NCI-H146 treated with DMSO at 0.1 percent for 48 hours (cell line): ENCODE results near the gene FCHO2.

Experiments used
- DNase-seq: peaks from one replicate; lab custom pipeline; 2025; ENCODE audit not compliant: unreplicated experiment; lab: John Stamatoyannopoulos, UW

The FCHO2 gene

DNA sequence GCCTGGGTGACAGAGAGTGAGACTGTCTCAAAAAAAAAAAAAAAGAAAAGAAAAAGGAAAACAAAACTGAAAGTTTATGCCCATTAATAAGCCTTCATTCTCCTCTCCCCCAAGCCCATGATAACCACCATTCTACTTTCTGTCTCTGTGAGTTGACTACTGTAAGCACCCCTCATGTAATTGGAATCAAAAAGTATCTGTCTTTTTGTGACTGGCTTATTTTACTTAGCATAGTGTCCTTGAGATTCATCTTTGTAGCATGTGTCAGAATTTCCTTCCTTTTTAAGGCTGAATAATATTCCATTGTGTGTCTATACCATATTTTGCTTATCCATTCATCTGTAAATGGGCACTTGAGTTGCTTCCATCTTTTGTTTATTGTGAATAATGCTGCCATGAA, 150.5 kb downstream of the FCHO2 start:
- DNase-seq, result no peak

DNA sequence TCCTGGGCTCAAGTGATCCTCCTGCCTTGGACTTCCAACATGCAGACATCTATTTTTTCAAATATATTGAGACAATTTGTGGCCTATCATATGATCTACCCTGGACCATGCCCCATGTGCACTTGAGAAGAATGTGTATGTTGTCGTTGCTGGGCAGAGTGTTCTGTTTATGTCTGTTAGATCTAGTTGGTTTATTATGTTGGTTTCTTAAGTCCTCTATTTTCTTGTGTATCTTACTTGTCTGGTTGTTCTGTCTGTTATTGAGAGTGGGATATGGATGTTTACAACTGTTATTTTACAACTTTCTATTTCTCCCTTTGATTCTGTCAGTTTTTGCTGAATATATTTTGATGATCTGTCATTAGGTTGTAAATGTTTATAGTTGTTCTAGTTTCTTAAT, 154.3 kb downstream of the FCHO2 start:
- DNase-seq, result no peak

DNA sequence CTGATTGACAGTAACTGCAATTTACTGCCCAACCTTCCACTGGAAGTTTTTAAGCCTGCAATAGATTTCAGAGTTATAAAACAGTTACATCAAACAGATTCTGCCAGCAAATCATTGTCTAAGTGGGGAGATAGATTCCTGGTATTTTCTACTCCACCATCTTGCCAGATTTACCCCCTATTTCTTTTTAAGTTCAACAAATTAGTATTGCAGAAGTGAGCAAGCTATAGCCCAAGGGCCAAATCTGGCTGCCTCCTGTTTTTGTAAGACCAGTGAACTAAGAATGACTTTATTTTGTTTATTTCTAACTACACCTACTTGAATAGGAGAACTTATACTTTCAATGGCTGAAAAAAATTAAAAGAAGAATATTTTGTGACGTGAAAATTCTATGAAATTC, 155.7 kb downstream of the FCHO2 start:
- no peak for DNase-seq

GRCh38 chr5:73112359-73112758, 156.5 kb downstream of the FCHO2 start:
- DNase-seq, result no peak

- no peak for DNase-seq
These were observed 158.3 kb downstream of the FCHO2 start for GRCh38 chr5:73114044-73114688.

DNA sequence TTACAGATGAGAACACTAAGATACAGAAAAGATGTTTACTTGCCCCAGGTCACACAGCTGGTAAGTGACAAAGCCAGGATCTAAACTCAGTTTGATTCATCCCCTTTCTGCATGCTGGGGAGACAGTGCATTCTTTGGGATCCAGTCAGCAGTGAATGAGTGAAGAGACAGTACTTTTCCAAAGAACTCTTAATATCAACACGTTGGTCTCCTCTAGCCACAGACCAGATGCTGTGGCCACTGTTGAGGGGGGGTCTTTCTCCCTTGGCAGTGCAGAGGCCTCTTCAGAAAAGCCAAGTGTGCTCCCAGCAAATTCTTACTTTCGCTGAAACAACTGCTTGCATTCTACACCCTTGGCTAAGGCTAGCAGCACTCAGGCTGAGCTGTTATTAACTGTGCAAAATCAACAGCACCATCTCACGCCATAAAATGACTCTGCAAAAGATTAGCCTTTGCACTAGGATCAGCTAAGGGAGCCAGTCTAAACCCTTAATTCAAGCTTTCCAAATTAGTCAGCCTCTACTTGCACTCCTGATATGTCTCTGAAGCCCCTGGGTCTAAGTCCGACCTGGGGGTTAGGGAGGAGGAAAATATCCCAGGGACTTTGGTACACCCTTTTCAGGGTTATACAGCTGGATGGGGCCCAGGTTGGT, 159.7 kb downstream of the FCHO2 start:
- no peak for DNase-seq

- DNase-seq, result no peak
These were observed 160.7 kb downstream of the FCHO2 start for GRCh38 chr5:73116506-73116905.

DNA sequence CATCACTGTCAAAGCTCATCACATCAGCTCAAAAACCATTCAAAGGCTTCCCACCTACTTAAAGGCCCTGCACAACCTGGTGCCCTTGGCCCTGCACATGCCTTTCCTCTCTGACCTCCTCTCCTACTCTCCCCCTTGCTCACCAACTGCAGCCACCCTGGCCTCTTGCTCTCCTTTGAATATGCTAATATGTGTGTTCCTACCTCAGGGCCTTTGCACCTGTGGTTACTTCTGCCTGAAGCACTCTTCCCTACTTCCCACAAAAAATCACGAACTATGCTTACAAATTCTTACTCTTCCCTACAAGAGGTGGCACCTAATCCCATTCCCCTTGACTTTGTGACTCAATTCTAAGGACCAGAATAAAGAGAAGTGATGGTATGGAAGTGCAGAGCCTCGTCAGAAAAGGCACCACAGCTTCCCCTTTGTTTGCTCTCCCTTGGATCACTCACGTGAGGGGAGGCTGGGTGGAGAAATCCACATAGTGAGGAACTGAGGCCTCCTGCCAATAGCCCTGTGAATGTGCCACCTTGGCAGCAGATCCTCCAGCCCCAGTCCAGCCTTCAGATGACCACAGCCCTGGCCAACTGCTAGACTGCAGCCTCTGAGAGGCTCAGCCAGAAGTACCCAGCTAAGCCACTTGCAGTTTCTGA, 161.4 kb downstream of the FCHO2 start:
- DNase-seq, result no peak

- peak; percentile 19 for DNase-seq
These were observed 162.6 kb downstream of the FCHO2 start for GRCh38 chr5:73118391-73118973.

- no peak for DNase-seq
These were observed 163.8 kb downstream of the FCHO2 start for GRCh38 chr5:73119451-73120157.

DNA sequence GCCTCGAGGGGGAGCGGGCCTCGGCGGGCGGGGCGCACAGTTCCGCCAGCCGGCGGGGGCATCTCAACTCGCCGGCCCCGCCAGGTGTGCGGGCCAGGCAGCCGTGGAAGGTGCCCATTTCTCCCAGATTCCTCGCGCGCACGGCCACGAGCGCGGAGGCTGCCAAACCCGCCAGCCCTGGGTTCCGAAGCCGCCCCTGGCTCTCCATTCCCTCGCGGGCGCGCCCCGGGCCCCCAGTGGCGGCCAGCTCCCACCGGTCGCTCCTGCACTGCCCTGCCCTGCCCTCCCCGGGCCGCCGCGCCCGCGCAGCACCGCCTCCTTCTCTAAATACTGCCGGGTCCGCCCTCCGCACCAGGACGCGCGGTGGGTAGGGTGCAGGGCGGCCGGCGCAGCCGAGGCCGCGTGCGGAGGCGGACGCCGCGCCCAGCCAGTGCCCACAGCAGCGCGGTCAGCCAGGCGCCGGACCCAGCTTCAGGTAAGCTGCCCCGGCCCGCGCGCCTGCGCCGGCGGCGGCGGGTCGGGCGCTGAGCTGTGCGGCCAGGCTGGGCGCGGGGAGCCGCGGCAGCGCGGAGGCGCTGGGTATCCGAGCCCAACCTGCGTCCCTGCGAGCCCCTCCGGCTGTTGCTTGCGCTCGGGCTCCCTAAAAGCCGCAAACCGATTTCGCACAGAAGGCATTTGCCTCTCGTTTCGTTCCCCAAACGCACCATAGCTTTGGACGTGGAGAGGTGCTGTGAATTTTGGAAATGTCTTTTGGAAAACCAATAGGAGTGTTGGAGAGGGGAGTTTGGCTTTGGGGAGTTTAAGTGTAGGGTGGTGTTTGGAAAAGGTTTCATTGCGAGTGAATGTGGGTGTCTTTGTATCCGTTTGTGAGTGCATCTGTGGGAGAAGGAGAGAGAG, 164.6 kb downstream of the FCHO2 start, which contains the start of gene TMEM171:
Gene TMEM171, plus strand, starts transcription at position 354 of the 897 bp plus-strand sequence. CDS start 2,799 bp downstream, outside the sequence.
- DNase-seq, result no peak

DNA sequence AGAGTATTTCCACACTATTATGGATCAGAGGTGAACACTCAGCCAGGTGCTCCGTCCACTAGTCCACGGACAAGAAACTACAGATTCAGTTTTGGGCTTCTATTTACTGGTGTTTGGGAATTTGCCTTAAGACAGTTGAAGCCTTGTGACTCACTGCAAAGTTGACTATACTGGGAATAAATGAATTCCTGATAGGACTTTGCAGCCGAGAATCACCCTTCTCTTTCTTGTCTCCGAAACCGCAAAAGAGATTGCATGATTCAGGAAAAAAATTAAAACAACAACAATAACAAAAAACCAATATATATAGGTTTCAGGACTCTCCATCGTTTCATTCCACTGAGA, 165.2 kb downstream of the FCHO2 start:
- DNase-seq, result no peak

DNA sequence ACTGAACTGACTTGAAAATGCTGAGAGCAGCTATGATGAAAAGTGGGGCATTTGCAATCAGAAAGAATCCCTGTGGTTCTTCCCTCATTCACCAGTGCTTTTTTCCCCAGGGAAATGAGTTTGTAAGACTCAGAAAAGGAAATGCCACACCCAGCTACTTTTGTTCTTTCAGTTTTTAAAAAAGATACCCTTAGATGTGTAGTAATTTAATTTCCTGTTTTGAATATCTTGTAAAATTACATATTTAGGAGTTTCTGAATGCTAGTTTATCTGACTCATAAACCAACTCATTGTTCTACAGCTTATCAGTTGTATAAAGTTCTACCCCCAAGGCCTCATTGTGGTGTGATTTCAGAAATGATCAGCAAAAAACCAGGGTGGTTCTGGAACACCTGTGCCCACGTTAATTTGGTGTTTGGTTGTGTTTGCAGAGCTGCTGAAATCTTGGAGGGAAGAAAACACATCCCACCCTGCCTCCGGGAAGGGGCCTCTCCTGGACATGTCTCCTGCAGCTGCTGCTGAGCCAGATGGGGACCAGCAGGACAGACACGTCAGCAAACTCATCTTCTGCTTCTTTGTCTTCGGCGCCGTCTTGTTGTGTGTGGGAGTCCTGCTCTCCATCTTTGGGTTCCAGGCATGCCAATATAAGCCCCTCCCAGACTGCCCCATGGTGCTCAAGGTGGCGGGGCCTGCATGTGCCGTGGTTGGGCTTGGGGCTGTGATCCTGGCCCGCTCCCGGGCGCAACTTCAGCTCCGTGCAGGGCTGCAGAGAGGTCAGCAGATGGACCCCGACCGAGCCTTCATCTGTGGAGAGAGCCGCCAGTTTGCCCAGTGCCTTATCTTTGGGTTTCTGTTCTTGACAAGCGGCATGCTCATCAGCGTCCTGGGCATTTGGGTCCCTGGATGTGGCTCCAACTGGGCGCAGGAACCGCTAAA, 167.3 kb downstream of the FCHO2 start:
- DNase-seq, result no peak

DNA sequence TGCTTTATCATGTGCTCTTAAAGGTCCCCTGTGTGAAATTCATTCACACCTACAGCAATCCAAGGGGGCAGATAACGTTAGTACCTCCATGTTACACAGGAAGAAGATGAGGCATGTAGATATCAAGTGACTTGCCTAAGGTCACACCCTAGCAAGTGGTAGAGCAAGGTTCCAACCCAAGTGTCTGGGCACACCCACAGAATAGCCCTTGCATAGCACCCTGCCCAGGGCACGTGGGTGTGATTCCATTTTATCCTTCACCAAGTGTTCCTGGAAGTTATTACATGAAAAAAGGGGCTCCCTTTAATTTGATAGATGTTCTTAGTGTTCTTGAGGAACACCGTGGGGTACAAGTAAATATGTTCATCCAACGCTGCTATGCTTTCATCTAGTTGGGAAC, 169.4 kb downstream of the FCHO2 start:
- DNase-seq, result no peak

DNA sequence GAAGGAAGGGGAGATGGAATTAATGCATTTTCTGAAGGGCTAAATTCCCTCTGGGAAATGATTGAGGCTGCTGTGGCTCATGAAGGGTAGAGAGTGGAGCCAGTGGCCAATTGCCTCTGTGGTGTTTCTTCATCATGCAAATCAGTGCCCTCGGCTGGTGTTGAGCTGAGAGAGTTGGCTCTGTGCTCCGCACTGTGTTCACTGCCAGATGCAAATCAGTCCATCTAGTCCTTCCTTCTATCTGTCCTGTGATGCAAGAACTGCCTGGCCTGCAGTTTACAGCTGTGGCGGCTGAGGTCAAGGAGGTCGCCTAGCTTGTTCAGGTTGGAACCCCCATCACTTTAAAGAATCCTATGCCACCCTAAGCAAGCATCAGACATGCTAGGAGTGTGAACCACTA, 170.5 kb downstream of the FCHO2 start:
- DNase-seq, result no peak

- DNase-seq, result no peak
These were observed 171.1 kb downstream of the FCHO2 start for GRCh38 chr5:73126957-73127356.

GRCh38 chr5:73129143-73129542, 173.3 kb downstream of the FCHO2 start:
- DNase-seq, result no peak

DNA sequence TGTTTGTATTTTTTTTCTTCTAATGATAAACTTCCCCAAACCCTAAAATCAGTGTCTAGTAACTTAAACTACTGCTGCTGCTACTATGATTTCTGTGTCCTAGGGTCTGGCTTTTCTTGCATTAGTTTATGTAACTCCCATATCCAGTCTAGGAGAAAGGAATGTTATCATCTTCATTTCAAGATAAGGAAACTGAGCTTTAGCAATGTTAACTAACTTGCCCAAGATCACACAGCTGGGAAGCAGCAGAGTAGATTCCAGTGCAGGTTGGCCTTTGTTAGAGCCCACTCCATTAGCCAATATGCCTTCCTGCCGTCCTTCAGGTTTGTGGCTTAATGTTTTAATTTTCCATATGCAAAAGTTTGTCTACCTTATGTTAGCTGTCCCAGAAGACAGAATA, 175.0 kb downstream of the FCHO2 start:
- no peak for DNase-seq

DNA sequence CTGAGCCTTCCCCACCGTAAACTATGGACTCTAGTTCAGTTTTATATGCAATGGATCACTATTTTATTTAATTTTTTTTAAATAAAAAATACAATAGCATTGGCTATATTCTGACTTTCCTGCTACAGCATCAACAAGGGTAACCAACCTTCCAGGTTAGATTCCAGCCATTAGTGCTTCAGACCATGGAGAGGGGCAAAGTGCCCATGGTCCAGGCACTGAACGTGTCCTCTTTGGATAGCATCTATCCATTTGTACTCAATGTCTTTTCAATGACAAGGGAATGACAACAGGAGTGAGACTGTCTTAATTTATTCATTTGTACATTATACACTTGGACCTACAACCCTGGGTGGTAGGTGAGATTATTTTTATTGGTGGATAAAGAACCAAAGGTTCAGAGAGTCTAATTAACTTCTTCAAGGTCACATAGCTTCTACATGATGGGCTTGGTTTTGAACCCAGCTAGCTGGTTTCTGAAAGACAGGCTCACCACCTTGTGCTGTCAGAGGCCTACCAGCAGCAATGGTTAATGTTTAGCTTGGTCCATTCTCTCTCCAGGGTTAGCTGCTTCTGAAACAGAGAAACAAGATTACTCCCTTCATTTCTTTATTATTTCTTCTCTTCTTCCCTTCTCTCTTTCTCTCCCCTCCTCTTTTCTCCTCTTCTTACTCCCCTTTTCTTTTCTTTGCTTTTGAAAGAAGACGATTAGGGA, 176.0 kb downstream of the FCHO2 start:
- no peak for DNase-seq
